ENCODE measurements around the gene MYO15A. TPM values are rescaled to one million over a fixed set of nuclear protein-coding genes. Genes with fewer than 3 reads are reported as not detected.

The MYO15A gene
- total RNA-seq, 2 donors from 2014 or later: 0.32 to 8.3 TPM

GRCh38 chr17:18141210-18141803, 32.8 kb downstream of the MYO15A start:
- H3K27me3 ChIP-seq (replicated peaks; ENCODE audit: insufficient read depth): no peaks in the 10 kb centered on the region
- H3K4me3 ChIP-seq: no peak overlapping the region
- TF ChIP-seq CTCF (IDR thresholded peaks at IDR 0.05) (peak; percentile 43 to 73 (median 64)), POLR2AphosphoS5 (IDR thresholded peaks at IDR 0.05) (no peak)
- no peaks in the 10 kb centered on the region for H3K9me3 ChIP-seq
- intact Hi-C loops (cut with DNase I): no loop called here
- H3K36me3 ChIP-seq: no peaks in the 10 kb centered on the region
- H3K4me1 ChIP-seq (replicated peaks): no peaks in the 10 kb centered on the region
- peak; percentile 43 for DNase-seq (ENCODE audit: low spot score)
- 31% methylated on average over 9 of the region's 9 CpGs for WGBS
- no peak overlapping the region for H3K27ac ChIP-seq

GRCh38 chr17:18142417-18142816, 33.9 kb downstream of the MYO15A start:
- 91% methylated on average over 3 of the region's 3 CpGs for WGBS
- H3K27ac ChIP-seq: no peak overlapping the region
- H3K9me3 ChIP-seq: no peaks in the 10 kb centered on the region
- DNase-seq (ENCODE audit: low spot score): no peak
- no peak for TF ChIP-seq POLR2A (IDR thresholded peaks at IDR 0.05)
- no peak for TF ChIP-seq POLR2AphosphoS5 (IDR thresholded peaks at IDR 0.05)
- TF ChIP-seq CTCF (IDR thresholded peaks at IDR 0.05): no peak
- no peaks in the 10 kb centered on the region for H3K27me3 ChIP-seq (replicated peaks; ENCODE audit: insufficient read depth)
- no peak overlapping the region for H3K4me3 ChIP-seq
- no peaks in the 10 kb centered on the region for H3K36me3 ChIP-seq
- no peaks in the 10 kb centered on the region for H3K4me1 ChIP-seq (replicated peaks)
- intact Hi-C loops (cut with DNase I): no loop called here

- WGBS: 39% methylated on average over 17 of the region's 18 CpGs
- DNase-seq (ENCODE audit: low spot score): no peak
- H3K4me3 ChIP-seq: no peak overlapping the region
- no peaks in the 10 kb centered on the region for H3K36me3 ChIP-seq
- no peak overlapping the region for H3K27ac ChIP-seq
- H3K4me1 ChIP-seq (replicated peaks): no peaks in the 10 kb centered on the region
- H3K27me3 ChIP-seq (replicated peaks; ENCODE audit: insufficient read depth): no peaks in the 10 kb centered on the region
- TF ChIP-seq POLR2A (IDR thresholded peaks at IDR 0.05): no peak
- TF ChIP-seq CTCF (IDR thresholded peaks at IDR 0.05): no peak
- TF ChIP-seq POLR2AphosphoS5 (IDR thresholded peaks at IDR 0.05): no peak
- intact Hi-C loops (cut with DNase I): no loop called here
- no peaks in the 10 kb centered on the region for H3K9me3 ChIP-seq
Observed at GRCh38 chr17:18143044-18143936, 34.7 kb downstream of the MYO15A start.

GRCh38 chr17:18144261-18144660, 35.7 kb downstream of the MYO15A start:
- Histone ChIP-seq H3K27me3 (replicated peaks; ENCODE audit: insufficient read depth) (no peaks in the 10 kb centered on the region), H3K4me1 (replicated peaks) (no peaks in the 10 kb centered on the region), H3K27ac (no peak overlapping the region), H3K36me3 (no peaks in the 10 kb centered on the region), H3K9me3 (no peaks in the 10 kb centered on the region), H3K4me3 (no peak overlapping the region)
- intact Hi-C loops (cut with DNase I): no loop called here
- TF ChIP-seq POLR2A (IDR thresholded peaks at IDR 0.05) (no peak), POLR2AphosphoS5 (IDR thresholded peaks at IDR 0.05) (no peak), CTCF (IDR thresholded peaks at IDR 0.05) (no peak)
- WGBS: 85% methylated on average over 4 of the region's 4 CpGs
- no peak for DNase-seq (ENCODE audit: low spot score)
